Panc1 (cell line): ENCODE data around the gene TPSB2.

ENCODE experiments used
- CTCF ChIP-seq: fragments of 450-650 bp; IDR thresholded peaks from 2 replicates; pipeline ENCODE4 v1.5.1; 2017; ENCODE audit warnings: mild to moderate bottlenecking
- REST ChIP-seq, 2 experiments: IDR thresholded peaks; 2 replicates each; pipeline ENCODE4 v1.6.1; 2011 to 2012; ENCODE audit warnings: low read depth in 2 of 2, control low read depth in 1 of 2, low read length in 1 of 2, mild to moderate bottlenecking in 1 of 2, moderate library complexity in 1 of 2; ENCODE audit not compliant: insufficient read depth in 1 of 2

- TF ChIP-seq REST (IDR thresholded peaks at IDR 0.05; ENCODE audit: insufficient read depth in 1 of 2, low read depth in 2 of 2, low read length in 1 of 2) (no peak), CTCF (no peak)
These were observed 14.9 kb upstream of the TPSB2 start for GRCh38 chr16:1244881-1245280.
